ENCODE measurements around the gene TRA2B.
"Not testable (repeated sequence)": the region's sequence is repeated elsewhere in the genome, so short reads cannot be mapped to it uniquely, and the experiment has no call there.

TRA2B gene

GRCh38 chr3:185915642-185916041 is 22.2 kb downstream of the TRA2B start:
- DNase-seq (ENCODE audit: insufficient read length, low spot score) (no peak), FAIRE-seq (no peak)
- no peak for TF ChIP-seq CTCF (IDR thresholded peaks at IDR 0.05; ENCODE audit: insufficient read depth, missing control alignments)

DNA sequence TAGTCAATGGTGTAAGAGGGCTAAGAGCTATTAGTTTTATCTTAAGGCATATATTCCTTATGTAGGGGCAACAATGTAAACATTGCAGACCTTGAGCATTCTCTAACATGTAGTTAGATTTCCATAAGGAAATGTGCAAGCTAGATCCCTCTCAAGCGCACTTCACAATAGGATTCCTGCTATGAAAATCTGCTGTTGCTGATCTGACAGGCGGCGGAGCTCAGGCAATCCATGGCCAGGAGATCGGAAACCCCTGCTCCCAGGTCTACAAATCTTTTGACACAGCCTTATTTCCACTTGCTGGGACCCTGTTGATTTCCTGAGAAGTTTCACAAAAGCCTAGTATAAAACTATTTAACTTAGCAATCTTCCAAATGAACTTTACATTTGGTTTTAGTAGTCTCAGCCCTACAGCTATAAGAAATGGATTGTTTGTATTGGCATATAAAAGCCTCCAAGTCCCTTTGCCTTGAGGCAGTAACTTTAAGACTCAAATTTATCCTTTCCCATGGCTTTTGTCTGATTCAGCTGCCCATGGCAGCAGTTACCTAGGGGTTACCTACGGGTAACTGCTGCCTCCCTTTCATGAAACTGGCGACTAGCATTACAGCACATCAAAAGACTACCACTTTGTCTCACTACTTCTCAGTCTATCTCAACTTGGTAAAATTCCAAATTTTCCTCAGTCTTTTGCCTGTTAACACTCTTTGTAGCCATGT is 22.7 kb downstream of the TRA2B start:
- no peak for FAIRE-seq
- no peak for DNase-seq (ENCODE audit: insufficient read length, low spot score)
- TF ChIP-seq CTCF (IDR thresholded peaks at IDR 0.05; ENCODE audit: insufficient read depth, missing control alignments) = no peak

- TF ChIP-seq CTCF (IDR thresholded peaks at IDR 0.05; ENCODE audit: insufficient read depth, missing control alignments) = no peak
- no peak for DNase-seq (ENCODE audit: insufficient read length, low spot score)
- no peak for FAIRE-seq
Observed at GRCh38 chr3:185912929-185913901, 24.6 kb downstream of the TRA2B start.

DNA sequence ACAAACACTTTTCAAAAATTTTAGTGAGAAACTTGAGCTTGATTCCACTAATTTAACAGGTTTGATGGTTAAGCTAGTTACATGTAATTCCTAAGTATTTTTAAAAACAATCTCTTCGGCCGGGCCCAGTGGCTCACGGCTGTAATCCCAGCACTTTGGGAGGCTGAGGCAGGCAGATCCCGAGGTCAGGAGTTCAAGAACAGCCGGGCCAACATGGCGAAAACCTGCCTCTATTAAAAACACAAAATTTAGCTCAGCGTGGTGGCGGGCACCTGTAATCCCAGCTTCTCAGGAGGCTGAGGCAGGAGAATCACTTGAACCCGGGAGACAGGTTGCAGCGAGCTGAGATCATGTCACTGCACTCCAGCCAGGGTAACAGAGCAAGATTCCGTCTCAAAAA is 25.3 kb downstream of the TRA2B start:
- TF ChIP-seq CTCF (IDR thresholded peaks at IDR 0.05; ENCODE audit: insufficient read depth, missing control alignments) = no peak
- FAIRE-seq (no peak), DNase-seq (ENCODE audit: insufficient read length, low spot score) (no peak)

- not testable (repeated sequence) for DNase-seq (ENCODE audit: insufficient read length, low spot score); FAIRE-seq
Observed at GRCh38 chr3:185911076-185911448, 26.8 kb downstream of the TRA2B start.

GRCh38 chr3:185910322-185911075 is 27.3 kb downstream of the TRA2B start:
- FAIRE-seq; DNase-seq (ENCODE audit: insufficient read length, low spot score): not testable (repeated sequence)

- not testable (repeated sequence) for DNase-seq (ENCODE audit: insufficient read length, low spot score); FAIRE-seq
Observed at GRCh38 chr3:185909913-185910312, 27.9 kb downstream of the TRA2B start.

DNA sequence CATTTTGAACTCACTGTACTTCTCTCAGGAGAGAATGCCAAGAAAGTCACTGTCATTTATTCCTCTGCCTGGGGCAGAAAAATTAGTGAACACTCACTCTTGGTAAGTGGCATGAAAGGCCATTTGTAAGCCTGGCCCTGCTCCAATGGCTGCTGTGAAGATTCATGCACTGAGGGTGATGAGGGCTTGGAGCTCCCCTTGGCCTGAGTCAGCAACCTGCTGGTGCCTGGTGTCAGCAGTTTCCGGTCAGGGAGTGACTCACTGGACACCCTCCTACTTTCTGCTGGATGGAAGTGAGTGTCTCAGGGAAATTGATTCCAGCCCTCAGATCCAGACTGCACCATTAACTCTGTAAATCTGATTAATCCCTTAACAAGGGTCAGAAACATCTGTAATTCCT is 37.6 kb downstream of the TRA2B start:
- no peak for TF ChIP-seq CTCF (IDR thresholded peaks at IDR 0.05; ENCODE audit: insufficient read depth, missing control alignments)
- no peak for DNase-seq (ENCODE audit: insufficient read length, low spot score)
- no peak for FAIRE-seq
